Measurements from ENCODE around the gene SPACA4.

SPACA4 gene

GRCh38 chr19:48637948-48638830, 31.6 kb downstream of the SPACA4 start:
- H3K4me1 ChIP-seq (ENCODE audit: insufficient read depth, low read length): peaks cover 17% of the 10 kb centered on the region; the same call in 1 of the 2 replicates
- H3K27me3 ChIP-seq (ENCODE audit: insufficient read depth, low read length): peaks cover 12% of the 10 kb centered on the region; the same call in 1 of the 2 replicates
- H3K36me3 ChIP-seq (ENCODE audit: insufficient read depth, low read depth, low read length): peaks cover 11% of the 10 kb centered on the region; the same call in 1 of the 2 replicates
- peak overlapping the region; percentile 85; the same call in 1 of the 2 replicates for H3K9ac ChIP-seq (ENCODE audit: low read depth, low read length)
- H3K9me3 ChIP-seq (ENCODE audit: insufficient read depth, low read depth, low read length): no peaks in the 10 kb centered on the region
- peak overlapping the region; percentile 71 for H3K4me3 ChIP-seq (ENCODE audit: low read length)
- H3K27ac ChIP-seq (ENCODE audit: low read length): peak overlapping the region; percentile 89

- peak overlapping the region; percentile 60 for H3K4me3 ChIP-seq (ENCODE audit: low read length)
- peak overlapping the region; percentile 89 for H3K27ac ChIP-seq (ENCODE audit: low read length)
- peak overlapping the region; percentile 69; the same call in 1 of the 2 replicates for H3K9ac ChIP-seq (ENCODE audit: low read depth, low read length)
- no peaks in the 10 kb centered on the region for H3K9me3 ChIP-seq (ENCODE audit: insufficient read depth, low read depth, low read length)
- H3K27me3 ChIP-seq (ENCODE audit: insufficient read depth, low read length): peaks cover 12% of the 10 kb centered on the region; the same call in 1 of the 2 replicates
- peaks cover 11% of the 10 kb centered on the region; the same call in 1 of the 2 replicates for H3K36me3 ChIP-seq (ENCODE audit: insufficient read depth, low read depth, low read length)
- peaks cover 16% of the 10 kb centered on the region; the same call in 1 of the 2 replicates for H3K4me1 ChIP-seq (ENCODE audit: insufficient read depth, low read length)
Observed at GRCh38 chr19:48638831-48639381, 32.4 kb downstream of the SPACA4 start.

DNA sequence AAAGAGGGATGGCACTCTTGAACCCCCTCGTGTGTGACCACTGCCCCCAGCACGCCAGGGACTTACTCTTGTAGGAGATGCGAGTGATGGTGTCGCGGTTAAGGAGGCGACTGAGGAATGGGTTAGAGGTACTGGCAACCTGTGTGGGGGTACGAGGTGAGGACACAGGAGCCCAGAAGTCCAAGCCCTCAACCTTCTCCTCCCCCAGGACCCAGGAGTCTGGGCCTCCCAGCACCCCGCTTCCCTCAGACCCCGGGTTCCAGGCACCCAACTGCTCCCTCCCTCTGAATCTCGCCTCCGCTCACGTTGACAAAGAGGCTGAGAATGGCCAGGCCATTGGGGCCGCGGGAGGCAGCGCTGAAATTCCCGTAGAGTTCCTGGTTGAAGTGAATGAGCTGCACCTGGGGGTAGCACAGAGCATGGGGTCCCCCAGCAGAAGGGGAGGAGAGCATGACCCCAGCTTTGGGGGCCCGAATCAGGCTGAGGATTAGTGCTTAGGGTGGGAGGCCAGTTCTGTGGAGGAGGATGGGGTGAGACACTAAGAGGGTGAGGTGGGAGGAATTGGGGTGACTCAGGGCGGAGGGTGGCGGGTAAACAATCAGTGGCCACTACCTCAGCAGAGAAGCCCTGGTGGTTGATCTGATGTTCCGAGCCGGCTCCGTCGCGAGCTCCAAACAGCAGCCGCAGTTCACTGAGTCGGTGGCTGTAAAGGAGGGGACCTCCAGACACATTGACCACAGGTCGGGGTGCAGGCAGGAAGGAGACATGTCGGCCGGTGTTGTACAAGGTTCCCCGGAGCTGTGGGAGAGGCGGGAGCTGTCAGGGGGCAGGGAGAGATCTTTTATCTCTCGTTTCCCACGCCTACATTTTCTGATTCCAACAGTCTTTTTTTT, 33.2 kb downstream of the SPACA4 start:
- H3K27ac ChIP-seq (ENCODE audit: low read length): no peak overlapping the region
- H3K9ac ChIP-seq (ENCODE audit: low read depth, low read length): no peak overlapping the region

GRCh38 chr19:48641850-48642249, 35.3 kb downstream of the SPACA4 start:
- Histone ChIP-seq H3K9ac (ENCODE audit: low read depth, low read length) (no peak overlapping the region), H3K4me1 (ENCODE audit: insufficient read depth, low read length) (peaks cover 9% of the 10 kb centered on the region; the same call in 1 of the 2 replicates), H3K9me3 (ENCODE audit: insufficient read depth, low read depth, low read length) (no peaks in the 10 kb centered on the region), H3K36me3 (ENCODE audit: insufficient read depth, low read depth, low read length) (peaks cover 11% of the 10 kb centered on the region; the same call in 1 of the 2 replicates), H3K27ac (ENCODE audit: low read length) (no peak overlapping the region), H3K27me3 (ENCODE audit: insufficient read depth, low read length) (no peaks in the 10 kb centered on the region), H3K4me3 (ENCODE audit: low read length) (no peak overlapping the region)

More for the DNA sequence above, 33.2 kb downstream of the SPACA4 start:
- Histone ChIP-seq H3K27me3 (ENCODE audit: insufficient read depth, low read length) (peaks cover 12% of the 10 kb centered on the region; the same call in 1 of the 2 replicates), H3K9me3 (ENCODE audit: insufficient read depth, low read depth, low read length) (no peaks in the 10 kb centered on the region), H3K36me3 (ENCODE audit: insufficient read depth, low read depth, low read length) (peaks cover 11% of the 10 kb centered on the region; the same call in 1 of the 2 replicates), H3K4me1 (ENCODE audit: insufficient read depth, low read length) (peaks cover 14% of the 10 kb centered on the region; the same call in 1 of the 2 replicates), H3K4me3 (ENCODE audit: low read length) (no peak overlapping the region)

DNA sequence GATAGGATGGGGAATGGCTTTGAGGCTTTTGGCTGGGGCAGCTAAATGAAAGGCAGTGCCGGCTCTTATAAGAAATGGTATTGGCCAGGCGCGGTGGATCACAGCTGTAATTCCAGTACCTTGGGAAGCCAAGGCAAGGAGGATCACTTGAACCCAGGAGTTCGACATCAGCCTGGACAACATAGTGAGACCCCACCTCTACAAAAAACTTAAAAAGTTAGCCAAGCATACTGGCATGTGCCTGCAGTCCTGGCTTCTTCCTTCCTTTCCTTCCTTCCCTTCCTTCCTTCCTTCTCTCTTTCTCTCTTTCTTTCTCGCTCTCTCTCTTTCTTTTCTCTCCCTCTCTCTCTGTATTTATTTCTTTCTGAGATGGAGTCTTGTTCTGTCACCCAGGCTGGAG, 36.3 kb downstream of the SPACA4 start:
- H3K9ac ChIP-seq (ENCODE audit: low read depth, low read length): no peak overlapping the region
- no peaks in the 10 kb centered on the region for H3K9me3 ChIP-seq (ENCODE audit: insufficient read depth, low read depth, low read length)
- H3K27ac ChIP-seq (ENCODE audit: low read length): no peak overlapping the region
- no peak overlapping the region for H3K4me3 ChIP-seq (ENCODE audit: low read length)
- H3K27me3 ChIP-seq (ENCODE audit: insufficient read depth, low read length): no peaks in the 10 kb centered on the region
- H3K4me1 ChIP-seq (ENCODE audit: insufficient read depth, low read length): peaks cover 9% of the 10 kb centered on the region; the same call in 1 of the 2 replicates
- peaks cover 11% of the 10 kb centered on the region; the same call in 1 of the 2 replicates for H3K36me3 ChIP-seq (ENCODE audit: insufficient read depth, low read depth, low read length)

GRCh38 chr19:48644355-48644754, 37.8 kb downstream of the SPACA4 start:
- H3K9ac ChIP-seq (ENCODE audit: low read depth, low read length): peak overlapping the region; percentile 92; the same call in 1 of the 2 replicates
- H3K4me3 ChIP-seq (ENCODE audit: low read length): peak overlapping the region; percentile 90
- H3K9me3 ChIP-seq (ENCODE audit: insufficient read depth, low read depth, low read length): no peaks in the 10 kb centered on the region
- H3K36me3 ChIP-seq (ENCODE audit: insufficient read depth, low read depth, low read length): 0 out of 2 replicates have a peak, but pooled peaks cover 4% of the 10 kb centered on the region
- H3K27ac ChIP-seq (ENCODE audit: low read length): peak overlapping the region; percentile 57
- peaks cover 4% of the 10 kb centered on the region; the same call in 1 of the 2 replicates for H3K4me1 ChIP-seq (ENCODE audit: insufficient read depth, low read length)
- no peaks in the 10 kb centered on the region for H3K27me3 ChIP-seq (ENCODE audit: insufficient read depth, low read length)

DNA sequence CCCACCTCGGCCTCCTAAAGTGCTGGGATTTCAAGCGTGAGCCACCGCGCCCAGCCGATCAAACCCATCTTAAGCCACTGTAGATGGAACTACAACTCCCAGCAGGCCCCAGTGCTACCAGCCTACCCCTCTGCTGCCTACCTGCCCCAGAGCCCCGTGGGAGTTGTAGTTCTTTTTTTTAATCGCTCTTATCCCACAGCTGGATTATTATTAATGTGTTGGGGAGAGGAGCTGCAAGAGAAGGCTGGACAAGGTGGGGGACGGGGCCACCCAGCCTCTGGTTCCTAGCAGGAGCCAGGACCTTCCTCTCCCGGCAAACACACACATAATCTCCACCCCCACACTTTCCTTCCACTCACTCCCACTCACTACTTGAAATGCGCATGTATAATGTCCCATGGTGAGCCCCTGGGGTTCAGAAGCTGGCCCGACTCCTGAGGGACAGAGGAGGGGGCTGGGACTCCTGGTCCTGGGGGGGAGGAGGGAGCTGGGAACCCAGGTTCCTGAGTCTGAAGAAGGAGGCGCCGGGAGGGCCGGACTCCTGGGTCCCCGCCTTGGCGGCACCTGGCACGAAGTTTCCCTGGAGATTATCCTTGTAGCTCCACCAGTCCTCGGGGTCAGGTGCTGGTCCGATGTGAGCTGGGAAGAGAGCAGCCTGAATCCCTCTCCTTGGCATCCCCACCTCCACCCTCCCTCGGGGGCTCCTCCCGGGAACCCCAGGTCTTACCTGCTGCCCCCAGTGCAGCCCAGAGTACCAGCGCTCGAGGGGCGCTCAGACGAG, 38.5 kb downstream of the SPACA4 start:
- peak overlapping the region; percentile 92; the same call in 1 of the 2 replicates for H3K9ac ChIP-seq (ENCODE audit: low read depth, low read length)

DNA sequence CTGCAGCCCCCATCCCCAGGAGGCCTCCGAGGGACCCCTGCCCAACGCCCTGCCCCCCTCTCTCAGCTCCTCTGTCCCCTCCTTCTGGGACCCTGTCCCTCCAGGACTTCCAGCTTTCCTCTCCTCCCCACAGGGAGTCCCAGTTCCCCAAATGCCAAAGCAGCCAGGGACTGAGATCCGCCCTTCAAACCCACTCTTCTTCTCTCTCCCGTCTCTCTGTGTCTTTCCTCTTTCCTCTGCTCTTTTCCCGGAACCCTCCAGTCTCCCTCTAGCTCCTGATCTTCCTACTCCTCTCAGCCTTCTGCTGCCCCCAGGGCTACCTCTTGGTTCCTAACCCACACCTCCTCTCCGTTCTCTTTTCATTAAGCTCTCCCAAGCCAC, 39.1 kb downstream of the SPACA4 start:
- H3K9me3 ChIP-seq (ENCODE audit: insufficient read depth, low read depth, low read length): no peaks in the 10 kb centered on the region
- H3K27me3 ChIP-seq (ENCODE audit: insufficient read depth, low read length): no peaks in the 10 kb centered on the region
- no peaks in the 10 kb centered on the region for H3K36me3 ChIP-seq (ENCODE audit: insufficient read depth, low read depth, low read length)
- peaks cover 4% of the 10 kb centered on the region; the same call in 1 of the 2 replicates for H3K4me1 ChIP-seq (ENCODE audit: insufficient read depth, low read length)
- peak overlapping the region; percentile 57 for H3K27ac ChIP-seq (ENCODE audit: low read length)
- peak overlapping the region; percentile 92; the same call in 1 of the 2 replicates for H3K9ac ChIP-seq (ENCODE audit: low read depth, low read length)
- peak overlapping the region; percentile 90 for H3K4me3 ChIP-seq (ENCODE audit: low read length)

More for the DNA sequence above, 38.5 kb downstream of the SPACA4 start:
- H3K4me3 ChIP-seq (ENCODE audit: low read length): peak overlapping the region; percentile 90
- H3K36me3 ChIP-seq (ENCODE audit: insufficient read depth, low read depth, low read length): no peaks in the 10 kb centered on the region
- peaks cover 4% of the 10 kb centered on the region; the same call in 1 of the 2 replicates for H3K4me1 ChIP-seq (ENCODE audit: insufficient read depth, low read length)
- peak overlapping the region; percentile 57 for H3K27ac ChIP-seq (ENCODE audit: low read length)
- no peaks in the 10 kb centered on the region for H3K9me3 ChIP-seq (ENCODE audit: insufficient read depth, low read depth, low read length)
- no peaks in the 10 kb centered on the region for H3K27me3 ChIP-seq (ENCODE audit: insufficient read depth, low read length)

DNA sequence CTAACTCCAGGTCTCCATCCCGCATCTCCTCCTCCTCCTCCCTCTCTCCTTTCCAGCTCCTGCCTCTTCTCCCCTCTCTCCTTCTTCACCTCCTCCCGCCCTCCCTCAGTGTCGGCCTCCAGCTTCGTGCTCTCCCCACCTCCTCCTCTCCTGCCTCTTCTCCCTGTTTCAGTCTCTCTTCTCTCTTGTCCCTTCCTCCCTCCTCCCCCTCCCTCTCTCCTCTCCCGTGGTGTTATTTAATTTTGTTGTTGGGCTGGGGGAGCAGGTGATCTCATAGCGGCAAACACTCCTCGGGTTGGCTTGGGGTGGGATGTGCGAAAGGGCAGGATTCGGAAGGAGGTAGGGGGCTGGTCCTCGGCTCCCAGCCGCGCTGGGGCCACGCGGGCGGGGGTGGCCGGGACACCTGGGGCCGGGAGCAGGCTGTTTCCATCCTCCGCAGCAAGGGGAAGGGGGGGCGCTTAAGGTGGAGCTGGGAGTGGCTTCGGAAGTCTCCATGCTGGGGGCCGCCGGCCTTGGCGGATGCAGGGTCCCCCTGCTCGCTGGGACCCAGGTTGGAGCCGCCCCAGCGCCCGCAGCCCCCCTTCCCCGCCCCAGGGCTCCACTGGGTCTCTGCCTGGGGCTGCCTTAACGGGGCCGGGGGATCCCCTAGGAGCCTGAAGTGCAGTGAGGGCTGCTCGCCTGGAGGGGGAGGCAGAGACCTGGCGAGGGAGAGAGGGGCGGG, 39.6 kb downstream of the SPACA4 start, which contains the start of gene CA11:
Gene CA11, minus strand, starts transcription at position 187 of the 721 bp plus-strand sequence. CDS start 555 bp downstream, outside the sequence.
- Histone ChIP-seq H3K4me3 (ENCODE audit: low read length) (peak within 1 kb of the TSS; percentile 90), H3K9me3 (ENCODE audit: insufficient read depth, low read depth, low read length) (no peaks in the 10 kb centered on the region), H3K36me3 (ENCODE audit: insufficient read depth, low read depth, low read length) (no peaks in the 10 kb centered on the region), H3K27ac (ENCODE audit: low read length) (peak within 1 kb of the TSS; percentile 57), H3K4me1 (ENCODE audit: insufficient read depth, low read length) (peaks cover 4% of the 10 kb centered on the region; the same call in 1 of the 2 replicates), H3K27me3 (ENCODE audit: insufficient read depth, low read length) (no peaks in the 10 kb centered on the region), H3K9ac (ENCODE audit: low read depth, low read length) (peak within 1 kb of the TSS; percentile 92; the same call in 1 of the 2 replicates)
